Measurements from ENCODE around the gene CSTPP1.

CSTPP1 gene

GRCh38 chr11:46972821-46973220, 36.3 kb downstream of the CSTPP1 start:
- Histone ChIP-seq H3K4me1 (ENCODE audit: low read depth, poor library complexity, severe bottlenecking) (no peaks in the 10 kb centered on the region), H4K20me1 (ENCODE audit: insufficient read depth) (no peaks in the 10 kb centered on the region), H3K79me2 (ENCODE audit: insufficient read depth, low read depth) (no peaks in the 10 kb centered on the region), H2AFZ (ENCODE audit: low read depth) (no peak overlapping the region), H3K27ac (no peak overlapping the region), H3K4me2 (no peak overlapping the region), H3K4me3 (IDR thresholded peaks at IDR 0.05; ENCODE audit: insufficient read depth, low read depth, low read length) (no peak overlapping the region), H3K27me3 (ENCODE audit: insufficient read depth, low read depth) (no peaks in the 10 kb centered on the region), H3K9ac (no peak overlapping the region), H3K36me3 (ENCODE audit: insufficient read depth) (no peaks in the 10 kb centered on the region)
- TF ChIP-seq CTCF (conservative IDR thresholded peaks at IDR 0.05; ENCODE audit: low read depth, low read length) = no peak

GRCh38 chr11:46976182-46976854, 39.8 kb downstream of the CSTPP1 start:
- no peak overlapping the region for H2AFZ ChIP-seq (ENCODE audit: low read depth)
- H4K20me1 ChIP-seq (ENCODE audit: insufficient read depth) = no peaks in the 10 kb centered on the region
- no peak for TF ChIP-seq CTCF (conservative IDR thresholded peaks at IDR 0.05; ENCODE audit: low read depth, low read length)
- no peak overlapping the region for H3K4me2 ChIP-seq
- H3K27ac ChIP-seq = no peak overlapping the region
- H3K79me2 ChIP-seq (ENCODE audit: insufficient read depth, low read depth) = no peaks in the 10 kb centered on the region
- H3K4me1 ChIP-seq (ENCODE audit: low read depth, poor library complexity, severe bottlenecking) = no peaks in the 10 kb centered on the region
- no peak overlapping the region for H3K4me3 ChIP-seq (IDR thresholded peaks at IDR 0.05; ENCODE audit: insufficient read depth, low read depth, low read length)
- no peaks in the 10 kb centered on the region for H3K36me3 ChIP-seq (ENCODE audit: insufficient read depth)
- H3K27me3 ChIP-seq (ENCODE audit: insufficient read depth, low read depth) = no peaks in the 10 kb centered on the region
- H3K9ac ChIP-seq = no peak overlapping the region

GRCh38 chr11:46977038-46977813, 40.7 kb downstream of the CSTPP1 start:
- no peak overlapping the region for H3K9ac ChIP-seq

DNA sequence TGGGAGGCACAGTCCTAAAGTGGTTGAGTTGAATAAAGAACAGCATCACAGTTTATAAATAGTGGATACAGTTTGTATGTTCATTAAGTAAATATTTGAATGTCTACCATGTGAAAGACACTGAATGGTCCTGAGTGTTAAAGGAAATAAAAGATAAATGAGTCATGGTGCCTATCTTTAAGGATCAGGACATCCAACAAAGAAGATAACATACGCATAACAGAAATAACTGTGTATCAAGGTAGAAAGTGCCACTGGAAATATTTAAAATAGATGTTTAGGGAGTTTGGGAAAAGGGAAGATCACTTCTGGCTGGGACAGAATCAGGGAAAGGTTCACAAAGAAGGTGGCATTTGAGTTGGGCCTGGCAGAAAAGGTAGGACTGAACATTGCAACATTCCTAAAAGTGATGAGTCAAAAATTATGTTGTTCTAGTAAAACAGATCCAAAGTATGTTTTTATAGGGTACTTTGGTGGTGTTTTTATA, 41.5 kb downstream of the CSTPP1 start:
- no peak overlapping the region for H3K27ac ChIP-seq
- no peak overlapping the region for H3K4me3 ChIP-seq (IDR thresholded peaks at IDR 0.05; ENCODE audit: insufficient read depth, low read depth, low read length)
- H3K79me2 ChIP-seq (ENCODE audit: insufficient read depth, low read depth) = no peaks in the 10 kb centered on the region
- H3K9ac ChIP-seq = no peak overlapping the region
- H3K4me2 ChIP-seq = no peak overlapping the region
- H3K36me3 ChIP-seq (ENCODE audit: insufficient read depth) = no peaks in the 10 kb centered on the region
- TF ChIP-seq CTCF (conservative IDR thresholded peaks at IDR 0.05; ENCODE audit: low read depth, low read length) = no peak
- H4K20me1 ChIP-seq (ENCODE audit: insufficient read depth) = no peaks in the 10 kb centered on the region
- no peaks in the 10 kb centered on the region for H3K27me3 ChIP-seq (ENCODE audit: insufficient read depth, low read depth)
- H2AFZ ChIP-seq (ENCODE audit: low read depth) = no peak overlapping the region
- no peaks in the 10 kb centered on the region for H3K4me1 ChIP-seq (ENCODE audit: low read depth, poor library complexity, severe bottlenecking)

More at GRCh38 chr11:46977038-46977813, 40.7 kb downstream of the CSTPP1 start:
- no peak overlapping the region for H2AFZ ChIP-seq (ENCODE audit: low read depth)
- no peak overlapping the region for H3K4me3 ChIP-seq (IDR thresholded peaks at IDR 0.05; ENCODE audit: insufficient read depth, low read depth, low read length)
- no peak for TF ChIP-seq CTCF (conservative IDR thresholded peaks at IDR 0.05; ENCODE audit: low read depth, low read length)
- H4K20me1 ChIP-seq (ENCODE audit: insufficient read depth) = no peaks in the 10 kb centered on the region
- H3K4me1 ChIP-seq (ENCODE audit: low read depth, poor library complexity, severe bottlenecking) = no peaks in the 10 kb centered on the region
- H3K4me2 ChIP-seq = no peak overlapping the region
- no peak overlapping the region for H3K27ac ChIP-seq
- no peaks in the 10 kb centered on the region for H3K36me3 ChIP-seq (ENCODE audit: insufficient read depth)
- H3K27me3 ChIP-seq (ENCODE audit: insufficient read depth, low read depth) = no peaks in the 10 kb centered on the region
- no peaks in the 10 kb centered on the region for H3K79me2 ChIP-seq (ENCODE audit: insufficient read depth, low read depth)

Measured in KMS-11 (cell line).